Activated CD4-positive, alpha-beta T cell treated with anti-CD3 and anti-CD28 coated beads, Interleukin-2, amount 50 U/mL, for 48 hours (primary cell): Measurements from ENCODE around the gene LMF1.
A peak's percentile ranks its signal among the peaks of the same experiment; 100 is the strongest.
"Not testable (repeated sequence)": the region's sequence is repeated elsewhere in the genome, so short reads cannot be mapped to it uniquely, and the experiment has no call there.

ENCODE experiments used
- DNase-seq, 2 experiments: peaks; one replicate each; pipeline ENCODE4 v3.0.0-alpha.2; 2020

LMF1 gene

GRCh38 chr16:969508-970385 lies 1.0 kb downstream of the LMF1 start:
- DNase-seq = peak; percentile 33 to 38

DNA sequence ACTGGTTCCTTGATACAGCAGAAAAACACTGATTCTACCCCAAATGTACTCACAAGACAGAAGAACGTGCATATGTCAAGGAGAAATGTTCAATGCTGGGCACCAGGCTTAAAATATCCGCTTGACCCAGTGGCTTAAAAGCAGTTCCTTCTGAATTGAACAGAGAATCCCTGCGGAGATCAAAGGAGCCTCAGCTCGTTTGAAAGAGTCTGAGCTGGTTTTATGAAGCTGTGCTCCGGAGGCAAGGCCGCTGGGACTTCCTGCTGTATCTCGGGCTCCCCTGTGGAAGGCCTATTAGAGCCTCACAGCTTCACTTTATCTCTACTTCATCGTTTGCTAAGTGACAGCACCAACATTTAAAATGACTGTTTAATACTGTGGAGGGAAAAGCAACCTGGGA lies 2.2 kb downstream of the LMF1 start:
- DNase-seq = no peak

DNA sequence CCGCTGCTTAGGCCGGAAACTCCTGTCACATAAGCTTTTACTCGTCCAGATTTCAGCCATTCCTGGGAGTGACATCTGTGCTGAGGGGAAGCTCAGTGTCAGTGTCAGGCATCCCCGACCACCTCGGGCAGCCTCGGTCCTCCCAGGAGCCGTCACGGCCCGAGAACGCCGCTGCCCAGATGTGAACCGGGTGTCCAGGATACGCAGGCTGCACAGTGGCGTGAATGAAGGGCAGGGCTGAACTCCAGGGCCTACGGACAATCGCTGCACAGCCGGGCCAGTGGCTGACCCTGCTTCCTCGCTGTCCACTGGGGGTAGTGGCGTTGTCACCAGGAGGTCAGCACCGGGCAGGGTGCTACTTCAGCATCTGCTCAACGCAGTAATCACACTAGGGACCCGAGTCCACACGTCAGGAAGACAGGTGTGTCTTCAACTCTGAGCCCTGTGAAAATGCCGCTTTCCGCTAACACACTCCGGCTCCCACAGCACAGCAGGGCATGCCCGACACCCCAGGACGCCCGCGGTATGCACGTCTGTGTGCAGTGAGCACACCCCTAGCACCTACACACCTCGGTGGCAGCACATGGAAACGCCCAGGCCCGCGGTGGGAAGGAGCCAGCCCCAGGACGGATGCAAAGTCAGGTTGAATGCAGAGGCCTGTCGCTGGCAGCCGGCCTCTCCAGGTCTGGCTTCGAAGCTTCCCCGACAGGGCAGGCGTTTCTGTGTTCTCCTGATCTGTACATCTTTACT lies 3.1 kb downstream of the LMF1 start:
- DNase-seq = no peak

GRCh38 chr16:967077-967541 lies 3.7 kb downstream of the LMF1 start:
- no peak for DNase-seq

DNA sequence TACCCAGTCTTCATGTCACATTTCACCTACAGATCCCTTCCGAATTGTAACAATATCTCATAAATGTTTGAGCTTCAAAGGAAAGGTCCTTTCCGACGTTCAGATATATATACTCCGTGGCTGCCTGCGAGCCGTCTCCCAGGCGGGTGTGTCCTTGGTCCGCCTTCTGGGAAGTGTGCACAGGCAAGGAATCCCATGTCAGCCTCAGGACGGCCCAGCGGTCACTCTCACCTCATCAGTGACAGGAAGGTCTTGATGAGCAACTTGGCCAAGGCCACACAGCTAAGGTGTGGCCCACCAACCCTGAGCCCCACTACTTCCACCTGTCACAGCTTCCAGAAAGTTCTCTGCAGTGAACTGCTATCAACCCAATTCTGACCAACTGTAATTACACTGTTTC lies 4.3 kb downstream of the LMF1 start:
- DNase-seq = no peak

DNA sequence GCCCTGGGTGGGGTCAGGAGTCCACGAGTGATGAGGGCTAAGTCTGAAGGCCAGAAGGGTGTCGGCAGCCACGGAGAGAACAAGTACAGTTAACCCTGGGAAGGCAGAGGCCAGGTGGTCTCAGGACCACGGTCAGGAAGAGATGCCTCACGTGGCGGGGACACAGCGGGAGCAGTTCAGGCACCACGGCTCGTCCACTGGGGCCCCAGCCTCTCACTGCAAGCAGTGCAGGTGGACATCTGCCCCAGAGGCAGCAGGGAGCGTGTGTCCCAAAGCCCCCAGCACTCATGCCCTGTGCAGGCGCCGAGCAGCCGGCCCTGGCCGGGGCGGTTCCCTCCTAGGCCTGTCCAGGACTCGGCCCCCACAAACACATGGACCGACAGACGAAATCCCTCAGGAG lies 4.7 kb downstream of the LMF1 start:
- no peak for DNase-seq

- DNase-seq = no peak
Measured at GRCh38 chr16:965487-965886, 5.3 kb downstream of the LMF1 start.

GRCh38 chr16:965036-965395 lies 5.8 kb downstream of the LMF1 start:
- no peak for DNase-seq

- peak; percentile 76 to 82 for DNase-seq
Measured at GRCh38 chr16:964356-965035, 6.3 kb downstream of the LMF1 start.

DNA sequence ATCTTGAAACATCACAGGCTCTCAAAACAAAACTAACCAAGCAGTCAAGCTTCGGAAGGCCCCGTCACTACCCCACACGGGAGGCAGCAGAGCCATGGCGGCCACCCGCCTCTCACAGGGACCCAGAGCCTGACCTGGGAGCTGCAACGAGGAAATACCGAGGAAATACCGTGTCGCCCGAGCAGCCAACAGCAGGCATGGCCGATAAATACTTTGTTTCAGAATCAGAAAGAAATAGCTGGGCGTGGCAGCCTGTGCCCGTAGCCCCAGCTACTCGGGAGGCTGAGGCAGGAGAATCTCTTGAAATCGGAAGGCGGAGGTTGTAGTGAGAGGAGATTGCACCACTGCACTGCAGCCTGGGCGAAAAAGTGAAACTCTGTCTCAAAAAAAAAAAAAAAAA lies 6.9 kb downstream of the LMF1 start:
- peak; percentile 30 to 44 for DNase-seq

GRCh38 chr16:962901-963814 lies 7.6 kb downstream of the LMF1 start:
- no peak for DNase-seq

DNA sequence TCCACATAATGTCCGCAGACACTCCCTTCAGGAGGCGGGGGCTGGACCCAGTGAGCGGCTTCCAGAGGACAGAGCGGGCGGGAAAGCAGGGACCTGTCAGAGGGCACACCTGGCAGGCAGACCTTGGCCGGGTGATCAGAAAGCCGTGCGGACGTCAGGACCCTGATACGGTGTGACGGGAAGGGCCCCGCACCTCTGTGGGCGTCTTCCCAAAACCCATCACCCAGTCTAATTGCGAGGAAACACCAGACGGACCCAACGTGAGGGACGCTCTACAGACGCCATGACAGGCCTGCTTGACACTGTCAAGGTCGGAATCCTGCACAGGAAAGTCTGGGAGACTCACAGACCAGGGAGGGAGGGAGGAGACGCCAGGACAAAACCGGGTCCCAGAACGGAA lies 8.4 kb downstream of the LMF1 start:
- DNase-seq = no peak

GRCh38 chr16:959232-960040 lies 11.3 kb downstream of the LMF1 start:
- no peak for DNase-seq

DNA sequence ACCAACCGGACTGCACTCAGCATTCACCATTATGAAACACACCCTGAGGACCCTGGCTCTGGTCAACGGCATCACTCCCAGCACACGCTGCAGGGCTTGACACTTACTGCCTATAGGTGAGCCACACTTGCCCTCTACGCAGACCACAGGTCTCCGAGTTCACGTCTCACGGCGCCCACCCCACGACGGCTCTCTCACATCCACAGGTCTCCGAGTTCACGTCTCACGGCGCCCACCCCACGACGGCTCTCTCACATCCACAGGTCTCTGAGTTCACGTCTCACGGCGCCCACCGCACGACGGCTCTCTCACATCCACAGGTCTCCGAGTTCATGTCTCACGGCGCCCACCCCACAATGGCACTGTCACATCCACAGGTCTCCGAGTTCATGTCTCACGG lies 15.0 kb downstream of the LMF1 start:
- not testable (repeated sequence) for DNase-seq

DNA sequence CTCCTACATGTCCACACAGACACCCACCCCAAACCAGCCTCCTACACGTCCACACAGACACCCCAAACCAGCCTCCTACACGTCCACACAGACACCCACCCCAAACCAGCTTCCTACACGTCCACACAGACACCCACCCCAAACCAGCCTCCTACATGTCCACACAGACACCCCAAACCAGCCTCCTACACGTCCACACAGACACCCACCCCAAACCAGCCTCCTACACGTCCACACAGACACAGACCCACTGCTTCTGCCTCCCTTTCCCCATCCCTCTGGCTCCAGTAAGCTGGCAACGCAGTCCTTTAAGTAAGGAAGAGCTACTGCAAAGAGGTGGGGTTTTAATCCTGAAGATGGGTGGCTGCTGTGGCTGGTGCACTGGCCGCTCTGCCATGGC lies 17.0 kb downstream of the LMF1 start:
- DNase-seq = not testable (repeated sequence)

- DNase-seq = no peak
Measured at GRCh38 chr16:952321-952720, 18.5 kb downstream of the LMF1 start.

DNA sequence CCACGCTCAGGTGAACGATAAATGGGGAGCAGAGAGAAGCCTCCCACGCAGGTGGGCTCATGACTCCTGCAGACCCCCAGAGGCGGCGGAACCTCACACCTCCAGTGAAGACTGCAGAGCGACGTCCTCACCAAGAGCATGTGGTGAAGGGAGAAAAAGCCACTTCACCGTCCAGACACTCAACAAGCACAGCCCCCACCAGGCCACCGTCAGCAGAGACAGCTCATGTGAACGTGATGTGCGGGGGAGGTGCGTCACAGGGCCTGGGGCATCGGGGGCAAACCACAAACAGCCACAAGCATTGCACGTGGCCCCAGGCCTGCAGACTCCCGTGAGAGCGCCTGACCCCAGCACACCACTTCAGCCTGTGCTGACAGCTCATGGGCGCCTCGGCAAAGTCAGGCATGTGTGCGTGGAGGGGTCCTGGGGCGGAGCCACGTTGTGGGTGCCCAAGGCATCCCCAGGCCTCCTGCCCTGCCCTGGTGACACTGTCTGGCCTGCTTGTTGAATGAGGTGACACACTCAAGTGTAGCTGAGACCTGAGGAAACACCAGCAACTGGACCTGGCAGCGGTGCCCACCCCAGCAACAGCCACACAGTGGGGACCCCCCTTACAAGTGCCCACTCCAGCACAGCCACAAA lies 19.0 kb downstream of the LMF1 start:
- DNase-seq = no peak

DNA sequence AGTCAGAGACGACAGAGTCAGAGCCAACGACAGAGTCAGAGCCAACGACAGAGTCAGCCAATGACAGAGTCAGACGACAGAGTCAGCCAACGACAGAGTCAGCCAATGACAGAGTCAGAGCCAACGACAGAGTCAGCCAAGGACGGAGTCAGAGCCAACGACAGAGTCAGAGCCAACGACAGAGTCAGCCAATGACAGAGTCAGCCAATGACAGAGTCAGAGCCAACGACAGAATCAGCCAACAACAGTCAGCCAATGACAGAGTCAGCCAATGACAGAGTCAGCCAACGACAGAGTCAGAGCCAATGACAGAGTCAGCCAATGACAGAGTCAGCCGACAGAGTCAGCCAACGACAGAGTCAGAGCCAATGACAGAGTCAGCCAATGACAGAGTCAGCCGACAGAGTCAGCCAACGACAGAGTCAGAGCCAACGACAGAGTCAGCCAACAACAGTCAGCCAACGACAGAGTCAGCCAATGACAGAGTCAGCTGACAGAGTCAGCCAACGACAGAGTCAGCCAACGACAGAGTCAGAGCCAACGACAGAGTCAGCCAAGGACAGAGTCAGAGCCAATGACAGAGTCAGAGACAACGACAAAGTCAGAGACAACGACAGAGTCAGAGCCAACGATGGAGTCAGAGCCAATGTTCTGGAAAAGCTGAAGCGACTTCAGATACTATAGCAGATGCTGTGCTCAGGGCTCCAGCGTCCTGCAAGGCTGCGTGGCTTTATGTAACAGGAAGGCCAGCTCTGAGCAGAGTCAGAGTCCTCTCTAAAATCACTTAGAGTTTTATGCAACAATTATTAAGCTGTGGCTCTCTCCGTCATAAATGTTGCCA lies 19.8 kb downstream of the LMF1 start:
- not testable (repeated sequence) for DNase-seq

DNA sequence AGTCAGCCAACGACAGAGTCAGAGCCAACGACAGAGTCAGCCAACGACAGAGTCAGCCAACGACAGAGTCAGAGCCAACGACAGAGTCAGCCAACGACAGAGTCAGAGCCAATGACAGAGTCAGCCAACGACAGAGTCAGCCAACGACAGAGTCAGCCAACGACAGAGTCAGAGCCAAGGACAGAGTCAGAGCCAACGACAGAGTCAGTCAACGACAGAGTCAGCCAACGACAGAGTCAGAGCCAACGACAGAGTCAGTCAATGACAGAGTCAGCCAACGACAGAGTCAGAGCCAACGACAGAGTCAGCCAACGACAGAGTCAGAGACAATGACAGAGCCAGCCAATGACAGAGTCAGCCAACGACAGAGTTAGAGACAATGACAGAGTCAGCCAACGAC lies 22.0 kb downstream of the LMF1 start:
- not testable (repeated sequence) for DNase-seq

DNA sequence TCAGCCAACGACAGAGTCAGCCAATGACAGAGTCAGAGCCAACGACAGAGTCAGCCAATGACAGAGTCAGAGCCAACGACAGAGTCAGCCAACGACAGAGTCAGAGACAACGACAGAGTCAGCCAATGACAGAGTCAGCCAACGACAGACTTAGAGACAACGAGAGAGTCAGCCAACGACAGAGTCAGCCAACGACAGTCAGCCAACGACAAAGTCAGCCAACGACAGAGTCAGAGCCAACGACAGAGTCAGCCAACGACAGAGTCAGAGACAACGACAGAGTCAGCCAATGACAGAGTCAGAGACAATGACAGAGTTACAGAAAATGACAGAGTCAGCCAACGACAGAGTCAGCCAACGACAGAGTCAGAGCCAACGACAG lies 22.9 kb downstream of the LMF1 start:
- DNase-seq = not testable (repeated sequence)
